GM12878 (cell line): Measurements from ENCODE around the gene FSTL4.

Experiments used
- BHLHE40 ChIP-seq, 2 experiments: fragments of 450-650 bp in 1 of 2; IDR thresholded peaks; 2 replicates each; pipeline ENCODE4 v1.6.1; 2011 to 2017; ENCODE audit warnings: low read depth in 2 of 2, borderline replicate concordance in 1 of 2, improper control_type of control experiment in 1 of 2, low read length in 1 of 2, mild to moderate bottlenecking in 1 of 2
- CHD4 ChIP-seq: fragments of 200-600 bp; sonication (generic); IDR thresholded peaks from 2 replicates; pipeline ENCODE4 v1.6.1; 2016; ENCODE audit warnings: mild to moderate bottlenecking
- ESRRA ChIP-seq: IDR thresholded peaks from 2 replicates; pipeline ENCODE4 v1.6.1; 2012; ENCODE audit warnings: mild to moderate bottlenecking, low read length, improper control_type of control experiment
- EZH2 ChIP-seq: IDR thresholded peaks from 2 replicates; pipeline ENCODE4 v1.6.1; 2012; ENCODE audit warnings: low read depth, mild to moderate bottlenecking, control low read depth, inconsistent platforms, low read length, borderline replicate concordance; ENCODE audit not compliant: control insufficient read depth
- FOXM1 ChIP-seq: IDR thresholded peaks from 2 replicates; pipeline ENCODE4 v1.6.1; 2012; ENCODE audit warnings: low read depth, mild to moderate bottlenecking, inconsistent platforms, low read length, moderate library complexity
- MEF2A ChIP-seq: IDR thresholded peaks from 2 replicates; pipeline ENCODE4 v1.6.1; 2011; ENCODE audit warnings: low read depth, mild to moderate bottlenecking, low read length, moderate library complexity; ENCODE audit not compliant: insufficient read depth
- POLR2A ChIP-seq: IDR thresholded peaks from 2 replicates; pipeline ENCODE4 v1.6.1; 2011; ENCODE audit warnings: low read depth, mild to moderate bottlenecking, low read length
- SP1 ChIP-seq: IDR thresholded peaks from one replicate; pipeline ENCODE4 v1.6.1; 2011; ENCODE audit warnings: low read depth, low read length
- TF ChIP-seq, protein P1 (sequence below): fragments of 450-650 bp; IDR thresholded peaks from 2 replicates; pipeline ENCODE4 v1.6.1; 2017; ENCODE audit warnings: mild to moderate bottlenecking
- TF ChIP-seq, protein P2 (sequence below): IDR thresholded peaks from 2 replicates; pipeline ENCODE4 v1.6.1; 2012; ENCODE audit warnings: low read depth, low read length, improper control_type of control experiment
- TF ChIP-seq, protein P3 (sequence below): IDR thresholded peaks from 2 replicates; pipeline ENCODE4 v1.6.1; 2012; ENCODE audit warnings: low read depth, low read length, improper control_type of control experiment
- TF ChIP-seq, protein P4 (sequence below): IDR thresholded peaks from 2 replicates; pipeline ENCODE4 v1.6.1; 2012; ENCODE audit warnings: low read depth, low read length, improper control_type of control experiment

DNA sequence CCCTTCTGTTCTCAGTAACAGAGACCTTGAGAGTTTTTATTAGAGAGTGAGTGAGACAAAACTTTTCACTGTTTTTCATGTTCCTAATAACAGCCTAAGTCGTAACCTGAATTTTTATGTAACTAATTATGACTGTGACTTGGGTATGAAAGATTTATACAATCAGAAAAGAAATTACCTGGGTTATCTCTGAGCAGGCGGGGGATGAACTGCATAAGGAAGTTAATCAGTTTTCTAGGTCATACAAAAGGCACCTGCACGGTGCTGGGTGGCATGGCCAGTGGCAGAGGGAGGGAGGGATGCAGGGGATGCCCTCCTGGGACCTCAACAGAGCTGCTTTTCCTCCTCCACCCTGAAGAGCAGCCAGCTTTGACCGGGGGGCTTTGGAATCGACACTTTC, 340.7 kb downstream of the FSTL4 start:
- TF ChIP-seq, protein P1, sequence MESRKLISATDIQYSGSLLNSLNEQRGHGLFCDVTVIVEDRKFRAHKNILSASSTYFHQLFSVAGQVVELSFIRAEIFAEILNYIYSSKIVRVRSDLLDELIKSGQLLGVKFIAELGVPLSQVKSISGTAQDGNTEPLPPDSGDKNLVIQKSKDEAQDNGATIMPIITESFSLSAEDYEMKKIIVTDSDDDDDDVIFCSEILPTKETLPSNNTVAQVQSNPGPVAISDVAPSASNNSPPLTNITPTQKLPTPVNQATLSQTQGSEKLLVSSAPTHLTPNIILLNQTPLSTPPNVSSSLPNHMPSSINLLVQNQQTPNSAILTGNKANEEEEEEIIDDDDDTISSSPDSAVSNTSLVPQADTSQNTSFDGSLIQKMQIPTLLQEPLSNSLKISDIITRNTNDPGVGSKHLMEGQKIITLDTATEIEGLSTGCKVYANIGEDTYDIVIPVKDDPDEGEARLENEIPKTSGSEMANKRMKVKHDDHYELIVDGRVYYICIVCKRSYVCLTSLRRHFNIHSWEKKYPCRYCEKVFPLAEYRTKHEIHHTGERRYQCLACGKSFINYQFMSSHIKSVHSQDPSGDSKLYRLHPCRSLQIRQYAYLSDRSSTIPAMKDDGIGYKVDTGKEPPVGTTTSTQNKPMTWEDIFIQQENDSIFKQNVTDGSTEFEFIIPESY, result no peak
- no peak for TF ChIP-seq POLR2A
- TF ChIP-seq FOXM1, result no peak
- TF ChIP-seq, protein P2, sequence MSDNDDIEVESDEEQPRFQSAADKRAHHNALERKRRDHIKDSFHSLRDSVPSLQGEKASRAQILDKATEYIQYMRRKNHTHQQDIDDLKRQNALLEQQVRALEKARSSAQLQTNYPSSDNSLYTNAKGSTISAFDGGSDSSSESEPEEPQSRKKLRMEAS, result no peak
- TF ChIP-seq ESRRA, result no peak
- TF ChIP-seq, protein P3, sequence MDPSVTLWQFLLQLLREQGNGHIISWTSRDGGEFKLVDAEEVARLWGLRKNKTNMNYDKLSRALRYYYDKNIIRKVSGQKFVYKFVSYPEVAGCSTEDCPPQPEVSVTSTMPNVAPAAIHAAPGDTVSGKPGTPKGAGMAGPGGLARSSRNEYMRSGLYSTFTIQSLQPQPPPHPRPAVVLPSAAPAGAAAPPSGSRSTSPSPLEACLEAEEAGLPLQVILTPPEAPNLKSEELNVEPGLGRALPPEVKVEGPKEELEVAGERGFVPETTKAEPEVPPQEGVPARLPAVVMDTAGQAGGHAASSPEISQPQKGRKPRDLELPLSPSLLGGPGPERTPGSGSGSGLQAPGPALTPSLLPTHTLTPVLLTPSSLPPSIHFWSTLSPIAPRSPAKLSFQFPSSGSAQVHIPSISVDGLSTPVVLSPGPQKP, result no peak
- no peak for TF ChIP-seq MEF2A
- TF ChIP-seq EZH2, result no peak
- no peak for TF ChIP-seq BHLHE40 (IDR thresholded peaks at IDR 0.05; ENCODE audit: borderline replicate concordance in 1 of 2, low read depth in 2 of 2, low read length in 1 of 2)
- no peak for TF ChIP-seq CHD4
- TF ChIP-seq, protein P4, sequence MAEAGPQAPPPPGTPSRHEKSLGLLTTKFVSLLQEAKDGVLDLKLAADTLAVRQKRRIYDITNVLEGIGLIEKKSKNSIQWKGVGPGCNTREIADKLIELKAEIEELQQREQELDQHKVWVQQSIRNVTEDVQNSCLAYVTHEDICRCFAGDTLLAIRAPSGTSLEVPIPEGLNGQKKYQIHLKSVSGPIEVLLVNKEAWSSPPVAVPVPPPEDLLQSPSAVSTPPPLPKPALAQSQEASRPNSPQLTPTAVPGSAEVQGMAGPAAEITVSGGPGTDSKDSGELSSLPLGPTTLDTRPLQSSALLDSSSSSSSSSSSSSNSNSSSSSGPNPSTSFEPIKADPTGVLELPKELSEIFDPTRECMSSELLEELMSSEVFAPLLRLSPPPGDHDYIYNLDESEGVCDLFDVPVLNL, result no peak
- TF ChIP-seq SP1, result no peak
